GM12891 (cell line): ENCODE measurements around the gene TMEM45A.

ENCODE experiments used
- POLR2A ChIP-seq: IDR thresholded peaks from 2 replicates; pipeline ENCODE4 v1.6.1; 2011; ENCODE audit warnings: low read depth, low read length, control low read depth
- POLR2AphosphoS5 ChIP-seq: IDR thresholded peaks from 2 replicates; pipeline ENCODE4 v1.6.1; 2011; ENCODE audit warnings: low read depth, low read length, control low read depth
- POU2F2 ChIP-seq: IDR thresholded peaks from 2 replicates; pipeline ENCODE4 v1.6.1; 2011; ENCODE audit warnings: low read depth, mild to moderate bottlenecking, control low read depth, low read length, moderate library complexity
- SPI1 ChIP-seq: IDR thresholded peaks from 2 replicates; pipeline ENCODE4 v1.6.1; 2011; ENCODE audit warnings: low read depth, low read length, control low read depth
- TAF1 ChIP-seq: IDR thresholded peaks from 2 replicates; pipeline ENCODE4 v1.6.1; 2011; ENCODE audit warnings: low read depth, low read length, control low read depth

DNA sequence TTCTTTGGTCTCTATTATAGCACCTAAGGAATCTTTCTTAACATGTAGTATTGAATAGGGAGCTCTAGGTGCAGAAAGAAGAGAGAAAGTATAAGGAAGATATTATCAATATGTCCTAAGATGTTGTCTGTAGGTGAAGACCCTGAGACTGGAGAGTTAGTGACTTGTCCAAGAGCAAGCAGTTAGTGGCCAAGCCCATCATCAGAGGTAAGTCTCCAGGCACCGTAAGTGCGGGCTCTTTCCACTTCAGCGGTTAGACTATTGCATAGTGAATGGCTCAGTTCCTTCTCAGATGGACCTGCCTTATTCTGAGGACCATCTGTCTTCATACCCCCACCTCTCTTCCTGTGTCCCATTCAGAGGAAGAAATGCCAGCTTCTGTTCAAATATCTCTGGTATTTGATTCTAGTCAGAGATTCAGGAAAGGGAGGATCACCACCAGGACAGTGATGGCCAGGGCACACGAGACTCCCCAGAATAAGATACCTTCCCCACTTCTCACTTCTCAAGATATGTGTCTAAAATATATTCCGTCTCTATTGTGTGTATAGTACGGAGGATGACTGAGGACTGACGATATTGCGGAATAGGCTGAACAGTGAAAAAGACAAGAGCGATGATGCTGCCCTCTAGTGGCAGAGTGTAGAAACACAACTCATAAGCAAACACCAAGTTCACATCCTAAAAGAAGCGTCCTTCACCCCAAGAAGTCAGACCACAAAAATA, 97.9 kb downstream of the TMEM45A start:
- TF ChIP-seq POLR2AphosphoS5 (no peak), SPI1 (no peak), POLR2A (no peak), POU2F2 (no peak), TAF1 (no peak)
